Liver (tissue), 9 donors: ENCODE measurements around the gene GRID2IP. TPM values are rescaled to one million over a fixed set of nuclear protein-coding genes. Genes with fewer than 3 reads are reported as not detected.

Experiments used
- DNase-seq: peaks from one replicate; pipeline ENCODE4 v3.0.0-alpha.2; 2017; ENCODE audit warnings: low spot score
- H3K27ac ChIP-seq, 2 donors: one replicate each; pipeline ENCODE4 v1.7.0; 2013; ENCODE audit warnings: inconsistent platforms in 2 of 2, low read length in 2 of 2, control low read depth in 1 of 2, low read depth in 1 of 2, mild to moderate bottlenecking in 1 of 2
- H3K27me3 ChIP-seq, 4 donors: one replicate each; pipeline versions ENCODE4 v1.6.1 to v1.7.0; 2013; ENCODE audit warnings: low read length in 3 of 4, inconsistent platforms in 1 of 4, mild to moderate bottlenecking in 1 of 4, moderate library complexity in 1 of 4; ENCODE audit not compliant: control insufficient read depth in 4 of 4, insufficient read depth in 4 of 4
- H3K36me3 ChIP-seq, 4 donors: one replicate each; pipeline versions ENCODE4 v1.6.1 to v1.7.0; 2013; ENCODE audit warnings: low read length in 3 of 4, mild to moderate bottlenecking in 3 of 4, low read depth in 1 of 4, moderate library complexity in 1 of 4; ENCODE audit not compliant: control insufficient read depth in 4 of 4, insufficient read depth in 3 of 4
- H3K4me1 ChIP-seq, 4 donors: one replicate each; pipeline versions ENCODE4 v1.6.1 to v1.7.0; 2013; ENCODE audit warnings: low read length in 3 of 4, mild to moderate bottlenecking in 3 of 4, moderate library complexity in 1 of 4; ENCODE audit not compliant: control insufficient read depth in 4 of 4, insufficient read depth in 4 of 4
- H3K4me3 ChIP-seq, 3 donors: one replicate each; pipeline versions ENCODE4 v1.6.1 to v1.7.0; 2013; ENCODE audit warnings: low read length in 3 of 3, control low read depth in 1 of 3, low read depth in 1 of 3, mild to moderate bottlenecking in 1 of 3
- H3K9ac ChIP-seq, 2 donors: one replicate each; pipeline ENCODE4 v1.7.0; 2013; ENCODE audit warnings: low read length in 2 of 2, mild to moderate bottlenecking in 2 of 2, moderate library complexity in 2 of 2, control low read depth in 1 of 2, low read depth in 1 of 2
- H3K9me3 ChIP-seq, 4 donors: one replicate each; pipeline versions ENCODE4 v1.6.1 to v1.7.0; 2013; ENCODE audit warnings: low read length in 3 of 4; ENCODE audit not compliant: control insufficient read depth in 4 of 4
- FOXA1 ChIP-seq: IDR thresholded peaks from 2 replicates; pipeline ENCODE4 v1.6.1; 2016; ENCODE audit warnings: antibody characterized with exemption
- FOXA2 ChIP-seq: IDR thresholded peaks from 2 replicates; pipeline ENCODE4 v1.6.1; 2016; ENCODE audit warnings: antibody characterized with exemption
- HNF4A ChIP-seq, 2 donors: conservative IDR thresholded peaks; 2 replicates each; pipeline ENCODE4 v1.6.1; 2016; ENCODE audit warnings: antibody characterized with exemption in 2 of 2, mild to moderate bottlenecking in 2 of 2
- HNF4G ChIP-seq: IDR thresholded peaks from 2 replicates; pipeline ENCODE4 v1.6.1; 2016; ENCODE audit warnings: antibody characterized with exemption
- RXRA ChIP-seq, 2 donors: IDR thresholded peaks; 2 replicates each; pipeline ENCODE4 v1.6.1; 2017 to 2018; ENCODE audit warnings: antibody characterized with exemption in 2 of 2, mild to moderate bottlenecking in 1 of 2
- SP1 ChIP-seq: IDR thresholded peaks from 2 replicates; pipeline ENCODE4 v1.6.1; 2018; ENCODE audit warnings: antibody characterized with exemption, mild to moderate bottlenecking
- TAF1 ChIP-seq: conservative IDR thresholded peaks from 2 replicates; pipeline ENCODE4 v1.6.1; 2016; ENCODE audit warnings: antibody characterized with exemption, mild to moderate bottlenecking
- YY1 ChIP-seq: IDR thresholded peaks from 2 replicates; pipeline ENCODE4 v1.6.1; 2016; ENCODE audit warnings: antibody characterized with exemption, mild to moderate bottlenecking
- WGBS: extraction: QIAGEN DNeasy Blood & Tissue Kit; methylation state at CpG from one replicate; pipeline ENCODE4 v1.1.7; 2013; 5-methylcytosine and 5-hydroxymethylcytosine counted together
- polyA plus RNA-seq, 2 donors: library from polyadenylated mRNA; stranded (reverse) in 1 of 2; unstranded in 1 of 2; fragments of 200-250 nt in 1 of 2; fragments of >200 nt in 1 of 2; fragmentation: Nextera tagmentation in 1 of 2; extraction: Ambion mirVana in 1 of 2; gene quantifications; one replicate each; pipeline versions ENCODE4 v1.2.1 to v1.2.3, GENCODE V29; 2013 to 2015
- total RNA-seq, 2 donors: library from RNA; depleted of rRNA; stranded (reverse); fragments of >200 nt; gene quantifications; one replicate each; pipeline ENCODE4 v1.2.3, GENCODE V29; 2014
- TF ChIP-seq, protein P1 (sequence below): fragments of 150-350 bp; IDR thresholded peaks from 2 replicates; pipeline ENCODE4 v1.5.1; 2017; ENCODE audit warnings: improper control_type of control experiment, low read depth, low read length; ENCODE audit not compliant: missing input control
- TF ChIP-seq, protein P2 (sequence below): IDR thresholded peaks from 2 replicates; pipeline ENCODE4 v1.6.1; 2016; ENCODE audit warnings: antibody characterized with exemption
- TF ChIP-seq, protein P3 (sequence below): IDR thresholded peaks from 2 replicates; pipeline ENCODE4 v1.6.1; 2016; ENCODE audit warnings: antibody characterized with exemption
- TF ChIP-seq, protein P4 (sequence below): IDR thresholded peaks from 2 replicates; pipeline ENCODE4 v1.6.1; 2016; ENCODE audit warnings: antibody characterized with exemption
- donor health status: healthy.
- donor health status: healthy.
- donor health status: healthy.
- donor health status: healthy.
- donor health status: healthy.

GRID2IP gene
- total and polyA plus RNA-seq, 4 donors: 0.05 to 0.08 TPM; not detected in 2

DNA sequence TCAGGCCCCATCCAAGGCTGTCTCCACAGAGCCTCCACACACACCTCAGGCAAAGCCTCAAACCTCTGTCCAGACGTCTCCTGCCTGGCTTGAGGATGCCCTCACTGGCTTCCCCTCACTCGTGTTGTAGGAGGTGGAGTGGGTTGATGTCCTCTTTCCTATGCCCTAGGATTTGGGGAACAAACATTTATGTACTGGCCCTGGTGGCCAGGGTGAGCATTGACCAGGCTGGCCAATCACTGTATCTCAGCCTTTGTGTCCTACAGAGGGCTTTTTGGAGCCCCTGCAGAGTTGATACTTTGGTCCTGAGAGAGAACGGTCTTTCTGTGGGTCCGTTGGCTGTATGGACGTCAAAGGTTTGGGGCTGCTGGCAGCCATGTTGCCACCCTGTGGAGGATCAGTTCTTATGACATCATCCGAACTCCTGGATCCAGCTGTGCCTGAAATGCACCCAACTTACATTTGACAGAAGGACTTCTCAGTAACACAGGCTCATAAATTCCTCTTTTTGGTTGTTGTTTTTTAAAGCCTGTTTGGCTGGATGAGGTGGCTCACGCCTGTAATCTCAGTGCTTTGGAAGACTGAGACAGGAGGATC, 2.3 kb upstream of the GRID2IP start:
- no peak overlapping the region for H3K4me3 ChIP-seq
- H3K9me3 ChIP-seq: no peaks in the 10 kb centered on the region
- no peak for DNase-seq
- 70% methylated on average over 7 of the region's 7 CpGs for WGBS
- H3K4me1 ChIP-seq: peaks cover 0 to 2% (median 0%) of the 10 kb centered on the region in 4 donors
- H3K27ac ChIP-seq: no peak overlapping the region
- no peak for TF ChIP-seq RXRA (IDR thresholded peaks at IDR 0.05)
- TF ChIP-seq, protein P1, sequence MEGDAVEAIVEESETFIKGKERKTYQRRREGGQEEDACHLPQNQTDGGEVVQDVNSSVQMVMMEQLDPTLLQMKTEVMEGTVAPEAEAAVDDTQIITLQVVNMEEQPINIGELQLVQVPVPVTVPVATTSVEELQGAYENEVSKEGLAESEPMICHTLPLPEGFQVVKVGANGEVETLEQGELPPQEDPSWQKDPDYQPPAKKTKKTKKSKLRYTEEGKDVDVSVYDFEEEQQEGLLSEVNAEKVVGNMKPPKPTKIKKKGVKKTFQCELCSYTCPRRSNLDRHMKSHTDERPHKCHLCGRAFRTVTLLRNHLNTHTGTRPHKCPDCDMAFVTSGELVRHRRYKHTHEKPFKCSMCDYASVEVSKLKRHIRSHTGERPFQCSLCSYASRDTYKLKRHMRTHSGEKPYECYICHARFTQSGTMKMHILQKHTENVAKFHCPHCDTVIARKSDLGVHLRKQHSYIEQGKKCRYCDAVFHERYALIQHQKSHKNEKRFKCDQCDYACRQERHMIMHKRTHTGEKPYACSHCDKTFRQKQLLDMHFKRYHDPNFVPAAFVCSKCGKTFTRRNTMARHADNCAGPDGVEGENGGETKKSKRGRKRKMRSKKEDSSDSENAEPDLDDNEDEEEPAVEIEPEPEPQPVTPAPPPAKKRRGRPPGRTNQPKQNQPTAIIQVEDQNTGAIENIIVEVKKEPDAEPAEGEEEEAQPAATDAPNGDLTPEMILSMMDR: peak; percentile 11
- H3K36me3 ChIP-seq: no peaks in the 10 kb centered on the region
- no peaks in the 10 kb centered on the region for H3K27me3 ChIP-seq
- H3K9ac ChIP-seq: no peak overlapping the region

DNA sequence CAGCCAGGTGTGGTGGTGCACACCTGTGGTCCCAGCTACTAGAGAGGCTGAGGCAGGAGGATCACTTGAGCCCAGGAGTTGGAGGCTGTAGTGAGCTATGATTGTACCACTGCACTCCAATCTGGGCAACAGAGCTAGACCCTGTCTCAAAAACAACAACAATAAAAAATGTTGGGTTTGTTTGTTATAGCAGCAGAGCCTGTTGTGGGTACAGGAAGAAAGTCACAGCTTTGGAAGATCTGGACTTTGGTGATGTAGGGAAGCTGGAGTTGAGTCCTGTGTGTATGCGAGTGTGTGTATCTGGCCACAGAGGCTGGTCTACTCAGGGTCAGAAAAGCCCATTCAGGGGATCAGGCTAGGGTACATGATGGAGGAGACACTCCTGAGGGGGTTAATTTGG, 3.9 kb downstream of the GRID2IP start:
- Histone ChIP-seq H3K27me3 (no peaks in the 10 kb centered on the region), H3K27ac (no peak overlapping the region), H3K9me3 (no peaks in the 10 kb centered on the region), H3K4me3 (no peak overlapping the region), H3K9ac (no peak overlapping the region), H3K36me3 (no peaks in the 10 kb centered on the region), H3K4me1 (no peaks in the 10 kb centered on the region)
- WGBS: 98% methylated on average over 1 of the region's 1 CpG
- no peak for TF ChIP-seq FOXA2
- TF ChIP-seq HNF4G: no peak
- no peak for TF ChIP-seq TAF1
- TF ChIP-seq, protein P2, sequence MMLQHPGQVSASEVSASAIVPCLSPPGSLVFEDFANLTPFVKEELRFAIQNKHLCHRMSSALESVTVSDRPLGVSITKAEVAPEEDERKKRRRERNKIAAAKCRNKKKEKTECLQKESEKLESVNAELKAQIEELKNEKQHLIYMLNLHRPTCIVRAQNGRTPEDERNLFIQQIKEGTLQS: no peak
- TF ChIP-seq YY1: no peak
- no peak for TF ChIP-seq SP1
- no peak for TF ChIP-seq HNF4A (conservative IDR thresholded peaks at IDR 0.05)
- TF ChIP-seq, protein P1: no peak
- TF ChIP-seq, protein P3, sequence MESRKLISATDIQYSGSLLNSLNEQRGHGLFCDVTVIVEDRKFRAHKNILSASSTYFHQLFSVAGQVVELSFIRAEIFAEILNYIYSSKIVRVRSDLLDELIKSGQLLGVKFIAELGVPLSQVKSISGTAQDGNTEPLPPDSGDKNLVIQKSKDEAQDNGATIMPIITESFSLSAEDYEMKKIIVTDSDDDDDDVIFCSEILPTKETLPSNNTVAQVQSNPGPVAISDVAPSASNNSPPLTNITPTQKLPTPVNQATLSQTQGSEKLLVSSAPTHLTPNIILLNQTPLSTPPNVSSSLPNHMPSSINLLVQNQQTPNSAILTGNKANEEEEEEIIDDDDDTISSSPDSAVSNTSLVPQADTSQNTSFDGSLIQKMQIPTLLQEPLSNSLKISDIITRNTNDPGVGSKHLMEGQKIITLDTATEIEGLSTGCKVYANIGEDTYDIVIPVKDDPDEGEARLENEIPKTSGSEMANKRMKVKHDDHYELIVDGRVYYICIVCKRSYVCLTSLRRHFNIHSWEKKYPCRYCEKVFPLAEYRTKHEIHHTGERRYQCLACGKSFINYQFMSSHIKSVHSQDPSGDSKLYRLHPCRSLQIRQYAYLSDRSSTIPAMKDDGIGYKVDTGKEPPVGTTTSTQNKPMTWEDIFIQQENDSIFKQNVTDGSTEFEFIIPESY: no peak
- TF ChIP-seq FOXA1: no peak
- TF ChIP-seq, protein P4, sequence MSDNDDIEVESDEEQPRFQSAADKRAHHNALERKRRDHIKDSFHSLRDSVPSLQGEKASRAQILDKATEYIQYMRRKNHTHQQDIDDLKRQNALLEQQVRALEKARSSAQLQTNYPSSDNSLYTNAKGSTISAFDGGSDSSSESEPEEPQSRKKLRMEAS: no peak
- DNase-seq: no peak
